ENCODE data around the gene YTHDC1. TPM values are rescaled to one million over a fixed set of nuclear protein-coding genes. Genes with fewer than 3 reads are reported as not detected.

Gene YTHDC1
- total and polyA plus RNA-seq, 2 of the 13 experiments (the other 11 are each of a cell fraction or from before 2014, with no cell fraction given): 37.3 to 56.8 TPM

GRCh38 chr4:68310651-68311247 lies 39.1 kb downstream of the YTHDC1 start:
- ChIA-PET POLR2A (no interaction called here), CTCF (ENCODE audit: low intra/inter-chr PET ratio, low total read pairs) (no interaction called here)
- peak; percentile 31; the same call in 1 of the 2 replicates for TF ChIP-seq POLR2AphosphoS2 (IDR thresholded peaks at IDR 0.05; ENCODE audit: low read depth, low read length)
- no peak for TF ChIP-seq AHDC1 (CRISPR knock-in tag; IDR thresholded peaks at IDR 0.05; ENCODE audit: borderline replicate concordance)
- peak; percentile 40 for TF ChIP-seq RBM22 (optimal IDR thresholded peaks at IDR 0.05; ENCODE audit: low read length)
- intact Hi-C loops (cut with micrococcal nuclease; ENCODE audit: unreplicated experiment) (no loop called here), in situ Hi-C loops (cut with HindIII; ENCODE audit: extremely low pct_ligation_motif_present, low pct_unique_long_range_greater_than_20kb) (no loop called here)
- Histone ChIP-seq H3K9me3 (ENCODE audit: low read length) (no peaks in the 10 kb centered on the region), H3K27ac (ENCODE audit: extremely low read length, insufficient read depth, low read length) (no peak overlapping the region), H3K27me3 (ENCODE audit: control insufficient read depth in 1 of 2, insufficient read depth in 2 of 2, low read length in 2 of 2) (no peaks in the 10 kb centered on the region), H2AFZ (ENCODE audit: low read length) (no peak overlapping the region), H3K4me3 (replicated peaks in 1 of 3; ENCODE audit: insufficient read depth in 1 of 3, low read depth in 2 of 3, low read length in 3 of 3) (no peak overlapping the region), H3K79me2 (ENCODE audit: insufficient read depth, low read length) (no peaks in the 10 kb centered on the region), H3K36me3 (replicated peaks in 1 of 2; ENCODE audit: control insufficient read depth in 1 of 2, insufficient read depth in 2 of 2, low read length in 2 of 2) (peaks cover 4 to 21% of the 10 kb centered on the region in 2 experiments; a peak in 4 of 5 replicates), H4K20me1 (ENCODE audit: insufficient read depth, low read length) (no peaks in the 10 kb centered on the region), H3K9ac (ENCODE audit: insufficient read depth, low read depth, low read length) (no peak overlapping the region), H3K4me2 (ENCODE audit: low read depth, low read length) (no peak overlapping the region), H3K4me1 (ENCODE audit: insufficient read depth, low read length) (no peaks in the 10 kb centered on the region)
- 0 out of 3 replicates have a peak, but pooled peaks have one; percentile 30 for ATAC-seq
- no peak for FAIRE-seq
- BruUV-seq (replicated peaks): no TSS peak
- 94% methylated on average over 3 of the region's 3 CpGs for WGBS (ENCODE audit: low lambda C conversion rate)
- DNase-seq (ENCODE audit: low spot score): no peak
